Stimulated activated naive CD4-positive, alpha-beta T cell (primary cell): ENCODE data around the gene LINC01488.

Experiments used
- DNase-seq, 6 experiments: peaks; one replicate each; lab custom pipeline; 2025; lab: John Stamatoyannopoulos, UW

The LINC01488 gene

GRCh38 chr11:69445131-69445470 lies 36.4 kb upstream of the LINC01488 start:
- no peak for DNase-seq

- no peak for DNase-seq
Observed at GRCh38 chr11:69446108-69446507, 35.4 kb upstream of the LINC01488 start.

- DNase-seq = no peak
Observed at GRCh38 chr11:69447786-69448185, 33.7 kb upstream of the LINC01488 start.

GRCh38 chr11:69448471-69449284 lies 32.8 kb upstream of the LINC01488 start:
- no peak for DNase-seq

GRCh38 chr11:69449320-69450063 lies 32.0 kb upstream of the LINC01488 start:
- no peak for DNase-seq

- no peak for DNase-seq
Observed at GRCh38 chr11:69450064-69450856, 31.2 kb upstream of the LINC01488 start.

- no peak for DNase-seq
Observed at GRCh38 chr11:69450857-69451220, 30.6 kb upstream of the LINC01488 start.

GRCh38 chr11:69451289-69451688 lies 30.2 kb upstream of the LINC01488 start:
- no peak for DNase-seq

GRCh38 chr11:69452206-69452987 lies 29.1 kb upstream of the LINC01488 start:
- no peak for DNase-seq

GRCh38 chr11:69453151-69453550 lies 28.3 kb upstream of the LINC01488 start:
- no peak for DNase-seq

GRCh38 chr11:69454018-69454417 lies 27.4 kb upstream of the LINC01488 start:
- no peak for DNase-seq

- no peak for DNase-seq
Observed at GRCh38 chr11:69455969-69456368, 25.5 kb upstream of the LINC01488 start.

- DNase-seq = no peak
Observed at GRCh38 chr11:69456712-69457111, 24.8 kb upstream of the LINC01488 start.

GRCh38 chr11:69459848-69460539 lies 21.5 kb upstream of the LINC01488 start:
- DNase-seq = no peak

- no peak for DNase-seq
Observed at GRCh38 chr11:69460540-69461257, 20.8 kb upstream of the LINC01488 start.

GRCh38 chr11:69461272-69461962 lies 20.0 kb upstream of the LINC01488 start:
- no peak for DNase-seq

GRCh38 chr11:69462106-69462951 lies 19.1 kb upstream of the LINC01488 start:
- DNase-seq = no peak

GRCh38 chr11:69463181-69463994 lies 18.1 kb upstream of the LINC01488 start:
- no peak for DNase-seq
